GM23248 (cell line): Measurements from ENCODE around the gene MRPL57. TPM values are rescaled to one million over a fixed set of nuclear protein-coding genes. Genes with fewer than 3 reads are reported as not detected.

Experiments used
- DNase-seq: peaks from one replicate; pipeline ENCODE4 v3.0.0-alpha.2; 2015
- H2AFZ ChIP-seq: fragments of 200-600 bp; sonication (generic); 2 replicates; pipeline ENCODE4 v1.6.1; 2016; ENCODE audit warnings: antibody characterized with exemption
- H3F3A ChIP-seq: fragments of 200-600 bp; sonication (generic); 2 replicates; pipeline ENCODE4 v1.6.1; 2016; ENCODE audit warnings: mild to moderate bottlenecking, antibody characterized with exemption, mixed run types; ENCODE audit not compliant: insufficient read depth
- H3K27ac ChIP-seq: fragments of 200-600 bp; sonication (generic); 2 replicates; pipeline ENCODE4 v1.5.1; 2016; ENCODE audit warnings: mild to moderate bottlenecking
- H3K27me3 ChIP-seq: fragments of 200-600 bp; sonication (generic); replicated peaks from 2 replicates; pipeline ENCODE4 v1.6.1; 2016; ENCODE audit warnings: mild to moderate bottlenecking; ENCODE audit not compliant: insufficient read depth
- H3K36me3 ChIP-seq: fragments of 200-600 bp; sonication (generic); 2 replicates; pipeline ENCODE4 v1.6.1; 2016; ENCODE audit warnings: low read depth, mild to moderate bottlenecking
- H3K4me1 ChIP-seq: fragments of 200-600 bp; sonication (generic); 2 replicates; pipeline ENCODE4 v1.6.1; 2016; ENCODE audit warnings: mild to moderate bottlenecking; ENCODE audit not compliant: insufficient read depth
- H3K4me2 ChIP-seq: fragments of 200-600 bp; sonication (generic); one replicate; pipeline ENCODE4 v1.6.1; 2016; ENCODE audit warnings: mild to moderate bottlenecking; ENCODE audit not compliant: unreplicated experiment
- H3K4me3 ChIP-seq: fragments of 200-600 bp; sonication (generic); 2 replicates; pipeline ENCODE4 v1.5.1; 2016; ENCODE audit warnings: mild to moderate bottlenecking
- H3K79me2 ChIP-seq: fragments of 200-600 bp; sonication (generic); 2 replicates; pipeline ENCODE4 v1.6.1; 2016; ENCODE audit warnings: mild to moderate bottlenecking; ENCODE audit not compliant: insufficient read depth
- H3K9ac ChIP-seq: fragments of 200-600 bp; sonication (generic); 2 replicates; pipeline ENCODE4 v1.6.1; 2016; ENCODE audit warnings: mild to moderate bottlenecking
- H3K9me2 ChIP-seq: fragments of 200-600 bp; sonication (generic); 2 replicates; pipeline ENCODE4 v1.6.1; 2016; ENCODE audit warnings: mixed run types, mild to moderate bottlenecking, moderate library complexity; ENCODE audit not compliant: insufficient read depth
- H3K9me3 ChIP-seq: fragments of 200-600 bp; sonication (generic); one replicate; pipeline ENCODE4 v1.6.1; 2017; ENCODE audit warnings: low read depth
- H4K20me1 ChIP-seq: fragments of 200-600 bp; sonication (generic); 2 replicates; pipeline ENCODE4 v1.6.0; 2016; ENCODE audit not compliant: insufficient read depth
- EZH2 ChIP-seq: fragments of 200-600 bp; sonication (generic); IDR thresholded peaks from 2 replicates; pipeline ENCODE4 v1.6.1; 2018; ENCODE audit warnings: antibody characterized with exemption, mild to moderate bottlenecking; ENCODE audit not compliant: insufficient read depth, poor library complexity, severe bottlenecking
- EZH2phosphoT487 ChIP-seq: fragments of 200-600 bp; sonication (generic); IDR thresholded peaks from 2 replicates; pipeline ENCODE4 v1.6.1; 2018; ENCODE audit warnings: antibody characterized with exemption, moderate library complexity, mild to moderate bottlenecking, low read depth; ENCODE audit not compliant: insufficient read depth
- WGBS, 2 experiments: methylation state at CpG; one replicate each; pipeline ENCODE4 v1.1.6; 2015 to 2017; ENCODE audit warnings: low lambda C conversion rate in 2 of 2, low coverage in 1 of 2; ENCODE audit errors: missing lambda C conversion rate in 2 of 2; 5-methylcytosine and 5-hydroxymethylcytosine counted together
- in situ Hi-C: fragments of 300-500 bp; cut with MboI; formaldehyde crosslinking; loops from 2 replicates; pipeline ENCODE4 v1.15.0; 2020
- polyA plus RNA-seq: library from polyadenylated mRNA; unstranded; fragments of >200 nt; fragmentation: Nextera tagmentation; extraction: Ambion mirVana; gene quantifications from 2 replicates; pipeline ENCODE4 v1.2.1, GENCODE V29; 2016
- total RNA-seq: library from RNA; depleted of rRNA; stranded (reverse); fragments of >200 nt; shearing (Covaris generic); gene quantifications from 2 replicates; pipeline ENCODE4 v1.2.3, GENCODE V29; 2014

Gene MRPL57
- total and polyA plus RNA-seq, 2 experiments from 2014 or later = 20.5 to 43.4 TPM

DNA sequence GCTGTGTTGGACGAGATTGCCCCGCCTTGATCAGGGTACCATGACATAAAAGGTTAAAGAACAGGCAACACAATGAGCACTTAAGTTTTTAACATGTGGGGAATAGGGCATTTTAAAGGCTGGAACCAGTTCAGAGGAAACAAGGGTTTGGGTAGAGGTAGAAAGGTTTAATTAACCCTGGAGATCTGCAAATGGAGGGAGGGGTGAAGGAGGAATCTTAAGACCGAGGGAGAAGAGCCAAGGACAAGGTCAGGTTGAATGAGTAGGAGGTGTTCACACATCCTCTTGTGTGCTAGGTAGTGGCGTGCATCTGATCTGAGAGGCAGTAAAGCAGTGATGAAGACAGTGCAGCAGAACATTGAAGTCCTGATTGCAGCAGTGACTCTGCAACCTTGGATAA is 28.6 kb upstream of the MRPL57 start:
- Histone ChIP-seq H3K9ac (no peak overlapping the region), H3K4me2 (no peak overlapping the region), H3K27ac (no peak overlapping the region), H4K20me1 (peaks cover under 1% of the 10 kb centered on the region; the same call in 1 of the 2 replicates), H3K27me3 (no peaks in the 10 kb centered on the region), H3K4me1 (peaks cover 5% of the 10 kb centered on the region), H3K36me3 (peaks cover 33% of the 10 kb centered on the region), H3K9me2 (no peaks in the 10 kb centered on the region), H3K79me2 (peaks cover 42% of the 10 kb centered on the region), H3K4me3 (no peak overlapping the region), H2AFZ (no peak overlapping the region), H3F3A (peaks cover 38% of the 10 kb centered on the region), H3K9me3 (no peaks in the 10 kb centered on the region)
- in situ Hi-C loops = no loop called here
- 90 to 93% methylated on average over 4 of the region's 4 CpGs for WGBS, 2 experiments
- TF ChIP-seq EZH2phosphoT487 (no peak), EZH2 (no peak)
- DNase-seq = no peak

- in situ Hi-C loops = no loop called here
- Histone ChIP-seq H3K4me3 (no peak overlapping the region), H3K4me2 (no peak overlapping the region), H3K79me2 (peaks cover 34% of the 10 kb centered on the region), H3K4me1 (no peaks in the 10 kb centered on the region), H3K9me3 (no peaks in the 10 kb centered on the region), H4K20me1 (no peaks in the 10 kb centered on the region), H3K27ac (no peak overlapping the region), H3K9me2 (no peaks in the 10 kb centered on the region), H3K9ac (no peak overlapping the region), H3K36me3 (peaks cover 25% of the 10 kb centered on the region), H3K27me3 (no peaks in the 10 kb centered on the region), H3F3A (peaks cover 38% of the 10 kb centered on the region), H2AFZ (no peak overlapping the region)
- TF ChIP-seq EZH2 = no peak
- no peak for TF ChIP-seq EZH2phosphoT487
- 59 to 64% methylated on average over 5 of the region's 5 CpGs for WGBS, 2 experiments
- DNase-seq = no peak
Measured at GRCh38 chr13:21148557-21149258, 27.8 kb upstream of the MRPL57 start.

DNA sequence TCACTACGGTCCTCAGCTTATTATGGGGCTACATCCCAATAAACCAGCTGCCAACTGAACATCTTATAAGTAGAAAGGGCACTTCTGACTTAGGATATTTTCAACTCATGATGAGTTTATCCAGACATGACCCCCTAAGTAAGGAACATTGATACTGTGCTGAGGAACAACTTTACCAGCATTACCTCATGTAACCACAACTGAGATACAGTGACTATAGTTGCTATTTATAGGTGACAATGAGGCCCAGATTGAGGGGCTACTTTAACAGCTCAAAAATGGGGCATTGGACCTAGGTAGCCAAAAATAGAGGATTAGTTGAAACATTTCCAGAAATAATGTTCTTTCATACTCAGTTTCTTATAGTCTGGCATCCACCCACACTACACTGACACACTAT is 26.9 kb upstream of the MRPL57 start:
- in situ Hi-C loops = no loop called here
- TF ChIP-seq EZH2 = no peak
- no peak for TF ChIP-seq EZH2phosphoT487
- peak; percentile 4 for DNase-seq
- no peak overlapping the region for H3K27ac ChIP-seq
- H3K4me2 ChIP-seq = no peak overlapping the region
- H3F3A ChIP-seq = peaks cover 38% of the 10 kb centered on the region
- no peak overlapping the region for H2AFZ ChIP-seq
- no peaks in the 10 kb centered on the region for H3K9me3 ChIP-seq
- H3K4me3 ChIP-seq = no peak overlapping the region
- no peaks in the 10 kb centered on the region for H4K20me1 ChIP-seq
- H3K9me2 ChIP-seq = no peaks in the 10 kb centered on the region
- peaks cover 23% of the 10 kb centered on the region for H3K36me3 ChIP-seq
- WGBS, 2 experiments = 66 to 79% methylated on average over 1 of the region's 1 CpG
- H3K9ac ChIP-seq = no peak overlapping the region
- H3K79me2 ChIP-seq = peaks cover 25% of the 10 kb centered on the region
- H3K27me3 ChIP-seq = no peaks in the 10 kb centered on the region
- no peaks in the 10 kb centered on the region for H3K4me1 ChIP-seq

- H2AFZ ChIP-seq = no peak overlapping the region
- H3K4me1 ChIP-seq = no peaks in the 10 kb centered on the region
- no peaks in the 10 kb centered on the region for H3K27me3 ChIP-seq
- H3K4me2 ChIP-seq = no peak overlapping the region
- no peak overlapping the region for H3K9ac ChIP-seq
- H3K9me3 ChIP-seq = no peaks in the 10 kb centered on the region
- H3K36me3 ChIP-seq = peaks cover 23% of the 10 kb centered on the region
- H3K9me2 ChIP-seq = no peaks in the 10 kb centered on the region
- in situ Hi-C loops = no loop called here
- H3K4me3 ChIP-seq = no peak overlapping the region
- H3F3A ChIP-seq = peaks cover 38% of the 10 kb centered on the region
- no peaks in the 10 kb centered on the region for H4K20me1 ChIP-seq
- no peak overlapping the region for H3K27ac ChIP-seq
- peaks cover 20% of the 10 kb centered on the region for H3K79me2 ChIP-seq
- DNase-seq = no peak
- TF ChIP-seq EZH2phosphoT487 = no peak
- no peak for TF ChIP-seq EZH2
- 78 to 89% methylated on average over 1 of the region's 1 CpG for WGBS, 2 experiments
Measured at GRCh38 chr13:21150013-21150412, 26.4 kb upstream of the MRPL57 start.
